Retina (tissue), 1 donor: Measurements from ENCODE around the gene HAVCR2.
A peak's percentile ranks its signal among the peaks of the same experiment; 100 is the strongest.

Source experiments
- DNase-seq: peaks from one replicate; pipeline ENCODE4 v3.0.0-alpha.2; 2016

The HAVCR2 gene

GRCh38 chr5:157108976-157109375 is at the start of gene HAVCR2:
TSS of gene HAVCR2 (minus strand) at chr5:157109044. CDS start at chr5:157108983, 61 bp downstream.
- no peak for DNase-seq

- no peak for DNase-seq
Observed at GRCh38 chr5:157157293-157157891, 48.5 kb upstream of the HAVCR2 start.

- no peak for DNase-seq
Observed at GRCh38 chr5:157155297-157155696, 46.5 kb upstream of the HAVCR2 start.

- no peak for DNase-seq
Observed at GRCh38 chr5:157150995-157151394, 42.2 kb upstream of the HAVCR2 start.

GRCh38 chr5:157148734-157149615 is 40.1 kb upstream of the HAVCR2 start:
- peak; percentile 67 for DNase-seq

GRCh38 chr5:157143127-157143971 is 34.5 kb upstream of the HAVCR2 start:
- peak; percentile 88 for DNase-seq

- peak; percentile 95 for DNase-seq
Observed at GRCh38 chr5:157142317-157143126, 33.7 kb upstream of the HAVCR2 start, which contains the start of gene MED7. TSS of gene MED7 (minus strand) at chr5:157142865. CDS start at chr5:157139431, 3,434 bp downstream.

GRCh38 chr5:157137691-157138090 is 28.8 kb upstream of the HAVCR2 start:
- no peak for DNase-seq

GRCh38 chr5:157132281-157132612 is 23.4 kb upstream of the HAVCR2 start:
- no peak for DNase-seq

- no peak for DNase-seq
Observed at GRCh38 chr5:157130925-157131324, 22.1 kb upstream of the HAVCR2 start.

GRCh38 chr5:157121709-157122108 is 12.9 kb upstream of the HAVCR2 start:
- DNase-seq: no peak

GRCh38 chr5:157120102-157120501 is 11.3 kb upstream of the HAVCR2 start:
- no peak for DNase-seq

- DNase-seq: no peak
Observed at GRCh38 chr5:157116483-157116954, 7.7 kb upstream of the HAVCR2 start.

GRCh38 chr5:157115502-157115901 is 6.7 kb upstream of the HAVCR2 start:
- DNase-seq: no peak

- DNase-seq: no peak
Observed at GRCh38 chr5:157115012-157115411, 6.2 kb upstream of the HAVCR2 start.

GRCh38 chr5:157113002-157113401 is 4.2 kb upstream of the HAVCR2 start:
- DNase-seq: no peak

GRCh38 chr5:157109744-157110143 is 900 bp upstream of the HAVCR2 start:
- no peak for DNase-seq

- DNase-seq: no peak
Observed at GRCh38 chr5:157107508-157107907, 1.3 kb downstream of the HAVCR2 start.

- no peak for DNase-seq
Observed at GRCh38 chr5:157106630-157107461, 2.0 kb downstream of the HAVCR2 start.

- DNase-seq: no peak
Observed at GRCh38 chr5:157100140-157100679, 8.6 kb downstream of the HAVCR2 start.
